Panc1 (cell line): ENCODE results near the gene CAND2.

Source experiments
- CTCF ChIP-seq: fragments of 450-650 bp; IDR thresholded peaks from 2 replicates; pipeline ENCODE4 v1.5.1; 2017; ENCODE audit warnings: mild to moderate bottlenecking
- TCF7L2 ChIP-seq: IDR thresholded peaks from 2 replicates; pipeline ENCODE4 v1.6.1; 2011; ENCODE audit warnings: mild to moderate bottlenecking, low read depth, low read length, inconsistent platforms

GRCh38 chr3:12812812-12813211 is 16.3 kb downstream of the CAND2 start:
- TF ChIP-seq TCF7L2 (no peak), CTCF (no peak)
